NCI-H2029 (cell line): ENCODE results near the gene CRYBA2.

ENCODE experiments used
- DNase-seq: peaks from one replicate; lab custom pipeline; 2025; lab: John Stamatoyannopoulos, UW

The CRYBA2 gene, protein sequence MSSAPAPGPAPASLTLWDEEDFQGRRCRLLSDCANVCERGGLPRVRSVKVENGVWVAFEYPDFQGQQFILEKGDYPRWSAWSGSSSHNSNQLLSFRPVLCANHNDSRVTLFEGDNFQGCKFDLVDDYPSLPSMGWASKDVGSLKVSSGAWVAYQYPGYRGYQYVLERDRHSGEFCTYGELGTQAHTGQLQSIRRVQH

GRCh38 chr2:218993345-218994315, at the start of gene CRYBA2:
CRYBA2 (minus strand) TSS chr2:218993422; CDS start chr2:218993176, 246 bp downstream.
- DNase-seq = no peak

- DNase-seq = no peak
Measured at GRCh38 chr2:219042750-219043149, 49.5 kb upstream of the CRYBA2 start.

DNA sequence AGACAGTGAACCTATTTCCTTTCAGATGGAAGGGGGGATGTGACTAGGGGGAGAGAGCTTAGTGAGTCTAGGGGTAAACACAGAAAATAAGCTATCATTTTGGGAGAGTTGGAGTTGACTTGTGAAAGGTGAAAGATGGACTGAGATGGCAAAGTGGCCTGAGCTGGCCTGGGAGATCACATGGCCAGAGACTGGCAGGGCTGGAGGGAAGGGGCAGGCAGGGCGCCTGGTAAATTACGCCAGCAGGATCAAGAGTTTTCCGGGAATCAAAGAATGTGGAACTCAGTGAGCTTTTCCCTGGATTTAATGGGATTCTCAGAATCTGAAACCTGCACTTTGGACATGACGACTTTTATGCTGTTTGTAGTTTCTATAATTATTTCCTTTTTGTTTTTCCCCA, 48.9 kb upstream of the CRYBA2 start:
- no peak for DNase-seq

DNA sequence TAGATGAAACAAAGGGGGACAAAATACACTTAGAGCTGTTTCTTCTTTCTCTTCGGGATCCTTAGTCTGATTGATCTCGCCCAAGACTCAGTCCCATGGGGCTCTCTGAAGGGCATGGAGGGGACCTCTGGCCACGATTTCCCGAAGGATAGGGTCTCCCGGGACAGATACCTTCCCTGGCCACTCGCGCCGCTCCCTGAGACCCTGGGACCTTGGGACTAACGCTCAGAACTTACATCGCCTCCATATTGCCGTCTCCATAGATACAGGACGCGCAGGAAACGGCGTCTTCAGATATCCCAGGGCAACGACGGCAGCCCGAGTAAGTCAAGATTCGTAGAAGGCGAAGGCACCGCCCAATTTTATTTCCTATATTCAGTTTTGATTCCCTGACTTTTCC, 48.0 kb upstream of the CRYBA2 start, which contains the start of gene CFAP65:
TSS of gene CFAP65 (minus strand) at position 265 of the 400 bp plus-strand sequence. CDS start 2,468 bp downstream, outside the sequence.
- DNase-seq = no peak

DNA sequence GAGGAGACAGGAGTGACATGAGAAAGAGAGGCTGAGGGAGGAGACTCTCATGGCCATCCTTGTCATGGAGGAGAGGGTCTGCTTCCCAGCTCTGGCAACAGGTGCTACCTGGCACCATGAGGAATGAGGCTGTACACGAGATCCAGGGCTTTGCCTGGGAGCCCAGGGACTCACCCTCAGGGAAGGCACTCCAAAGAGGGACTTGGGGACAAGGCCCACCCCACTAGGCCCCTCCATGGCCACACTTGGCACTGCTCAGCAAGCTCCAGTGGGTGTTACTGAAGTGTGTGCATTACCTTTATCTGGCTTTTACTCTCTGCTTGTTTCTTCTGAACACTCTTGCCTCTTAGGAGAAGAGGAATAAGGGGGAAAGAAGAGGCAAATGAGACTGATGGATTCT, 45.4 kb upstream of the CRYBA2 start:
- no peak for DNase-seq

DNA sequence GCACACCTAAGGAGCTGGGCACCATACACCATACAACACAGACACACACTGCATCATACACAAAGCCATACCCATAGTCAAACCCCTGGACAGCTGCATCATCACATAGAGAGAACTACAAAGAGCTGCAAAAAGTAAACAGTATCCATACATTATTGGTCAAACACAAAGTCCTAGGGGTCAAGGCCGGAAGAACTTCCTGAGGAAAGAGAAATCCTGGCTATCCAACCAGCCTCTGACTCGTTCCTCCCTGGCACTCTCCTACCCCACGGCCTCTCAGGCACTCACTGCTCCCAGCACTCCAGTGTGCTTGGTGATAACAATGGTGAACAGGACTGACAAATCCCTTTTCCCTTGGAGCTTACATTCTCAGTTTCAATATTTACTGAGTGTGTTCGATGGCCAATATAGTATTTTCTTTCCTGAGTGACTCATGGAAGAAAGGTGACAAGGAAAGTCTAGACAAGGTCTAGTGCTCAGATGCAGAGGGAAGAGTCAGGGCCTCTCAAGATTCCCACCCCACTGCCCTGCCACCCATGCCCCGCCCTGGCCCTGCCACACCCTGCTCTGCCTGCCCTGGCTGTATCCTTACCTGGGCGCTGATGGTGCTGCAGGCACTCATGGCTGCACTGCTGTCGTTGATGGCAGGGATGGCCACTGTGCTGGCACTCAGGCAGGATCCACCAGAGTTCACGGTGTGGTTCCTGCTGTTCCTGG, 44.7 kb upstream of the CRYBA2 start:
- DNase-seq = no peak

DNA sequence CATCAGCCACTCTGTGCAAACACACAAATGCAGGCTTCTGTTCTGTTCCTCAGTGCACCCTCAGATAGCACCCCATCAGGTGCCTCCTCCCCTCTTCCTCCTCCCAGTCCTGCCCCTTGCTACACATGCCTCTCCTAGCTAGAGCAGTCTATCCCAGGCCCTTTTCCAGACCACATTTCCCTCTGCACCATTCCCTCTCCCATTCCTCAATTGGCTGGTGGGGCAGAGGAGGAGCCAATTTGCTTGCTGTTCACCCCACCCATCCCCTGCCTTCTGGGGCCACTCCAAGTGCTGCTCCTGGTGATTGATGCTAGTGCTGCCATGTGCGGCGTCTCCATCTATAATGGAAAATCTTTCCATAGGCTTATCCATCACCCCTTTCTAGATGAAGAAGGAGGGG, 42.7 kb upstream of the CRYBA2 start:
- DNase-seq = no peak

GRCh38 chr2:219034823-219035222, 41.6 kb upstream of the CRYBA2 start:
- DNase-seq = no peak

DNA sequence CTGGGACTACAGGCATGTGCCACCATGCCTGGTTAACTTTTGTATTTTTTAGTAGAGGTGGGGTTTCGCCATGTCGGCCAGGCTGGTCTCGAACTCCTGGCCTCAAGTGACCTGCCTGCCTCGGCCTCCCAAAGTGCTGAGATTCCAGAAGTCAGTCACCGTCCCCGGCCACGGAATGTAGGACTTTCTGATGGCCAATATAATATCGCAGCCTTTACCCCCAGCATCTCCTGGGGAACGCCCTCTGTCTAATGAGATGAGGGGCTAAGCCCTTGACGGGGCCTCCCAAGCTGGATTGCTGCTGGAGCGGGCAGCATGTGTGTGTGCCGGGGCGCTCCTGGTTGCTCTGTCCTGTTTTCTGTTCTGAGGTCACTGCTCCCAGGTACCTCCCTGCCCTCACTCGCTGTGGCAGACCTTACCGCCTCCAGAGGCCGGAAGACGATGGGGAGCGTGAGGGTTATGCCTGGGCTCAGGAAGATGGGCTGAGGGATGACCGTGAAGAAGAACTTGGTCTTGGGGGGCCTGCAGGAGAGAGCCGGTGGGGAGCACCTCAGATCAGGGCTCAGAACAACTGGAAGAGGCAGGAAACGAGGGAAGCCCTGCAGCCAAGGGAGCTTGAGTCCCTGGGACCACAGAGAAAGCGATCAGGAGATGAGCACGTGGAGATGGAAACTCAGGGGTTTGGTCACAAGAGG, 39.0 kb upstream of the CRYBA2 start:
- no peak for DNase-seq

GRCh38 chr2:219031005-219031738, 38.0 kb upstream of the CRYBA2 start:
- no peak for DNase-seq

- DNase-seq = no peak
Measured at GRCh38 chr2:219030177-219030940, 37.1 kb upstream of the CRYBA2 start.

GRCh38 chr2:219029829-219030165, 36.6 kb upstream of the CRYBA2 start:
- DNase-seq = peak; percentile 49

GRCh38 chr2:219028996-219029828, 36.0 kb upstream of the CRYBA2 start:
- no peak for DNase-seq

DNA sequence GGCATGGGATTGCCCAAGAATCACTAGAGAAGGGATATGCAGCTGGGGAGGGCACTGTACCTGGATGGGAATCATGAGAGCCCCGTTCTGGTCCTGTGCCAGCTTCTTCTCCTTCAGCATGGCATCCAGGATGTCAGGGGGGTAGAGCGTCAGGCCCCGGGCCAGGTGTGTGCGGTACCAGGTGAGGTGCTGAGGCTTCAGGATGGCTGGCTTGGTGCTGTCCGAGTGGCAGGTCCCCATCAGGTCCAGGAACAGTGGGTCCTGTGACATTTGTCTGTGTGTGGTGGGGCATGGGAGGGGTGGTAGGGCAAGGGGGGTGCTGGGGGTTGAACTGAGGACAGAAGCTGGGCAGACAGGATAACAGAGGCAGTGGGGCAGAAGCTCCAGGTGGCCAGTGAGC, 34.9 kb upstream of the CRYBA2 start:
- no peak for DNase-seq

DNA sequence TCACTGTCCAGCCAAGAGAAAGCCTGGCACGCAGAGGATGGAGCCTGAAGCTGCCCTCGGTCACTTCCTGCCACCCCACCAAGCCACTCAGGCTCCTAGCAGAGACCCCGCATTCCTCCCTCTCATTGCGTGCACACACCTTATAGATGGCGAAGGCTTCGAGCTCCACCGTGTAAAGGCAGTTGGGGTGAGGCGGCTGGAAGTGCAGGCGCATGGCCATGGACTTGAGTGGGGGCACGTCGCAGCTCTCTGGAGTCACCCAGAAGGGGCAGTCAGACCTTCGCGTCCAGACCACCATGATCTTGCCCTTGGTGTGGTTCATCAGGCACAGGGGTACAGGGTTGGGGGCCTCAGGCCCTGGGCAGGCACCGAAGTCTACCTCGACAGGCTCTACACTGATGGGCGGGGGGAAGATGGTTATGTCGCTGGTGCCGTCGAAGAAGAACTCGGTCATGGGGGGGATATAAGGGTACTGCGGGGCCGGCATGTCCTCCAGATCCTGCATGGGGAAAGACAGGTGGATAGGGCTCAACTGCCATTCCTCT, 34.4 kb upstream of the CRYBA2 start:
- DNase-seq = no peak

DNA sequence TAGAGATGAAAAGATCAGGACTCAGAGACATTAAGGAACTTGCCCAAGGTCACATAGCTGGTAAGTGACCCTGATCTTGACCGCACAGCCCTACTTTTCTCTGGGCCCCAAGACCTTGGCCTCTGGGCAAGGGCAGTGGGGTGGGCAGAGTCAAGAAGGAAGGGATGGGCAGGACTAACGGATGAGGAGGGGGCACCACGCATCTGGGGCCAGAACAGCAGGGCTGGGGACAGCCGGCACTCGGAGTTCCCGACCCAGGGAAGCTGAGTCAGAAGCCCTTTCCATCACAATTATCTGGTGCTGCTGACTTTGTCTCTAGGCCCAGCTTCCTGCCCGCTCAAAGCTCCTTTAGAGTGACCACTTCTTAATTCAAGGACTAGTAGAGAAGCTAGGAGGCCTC, 33.7 kb upstream of the CRYBA2 start:
- DNase-seq = no peak

DNA sequence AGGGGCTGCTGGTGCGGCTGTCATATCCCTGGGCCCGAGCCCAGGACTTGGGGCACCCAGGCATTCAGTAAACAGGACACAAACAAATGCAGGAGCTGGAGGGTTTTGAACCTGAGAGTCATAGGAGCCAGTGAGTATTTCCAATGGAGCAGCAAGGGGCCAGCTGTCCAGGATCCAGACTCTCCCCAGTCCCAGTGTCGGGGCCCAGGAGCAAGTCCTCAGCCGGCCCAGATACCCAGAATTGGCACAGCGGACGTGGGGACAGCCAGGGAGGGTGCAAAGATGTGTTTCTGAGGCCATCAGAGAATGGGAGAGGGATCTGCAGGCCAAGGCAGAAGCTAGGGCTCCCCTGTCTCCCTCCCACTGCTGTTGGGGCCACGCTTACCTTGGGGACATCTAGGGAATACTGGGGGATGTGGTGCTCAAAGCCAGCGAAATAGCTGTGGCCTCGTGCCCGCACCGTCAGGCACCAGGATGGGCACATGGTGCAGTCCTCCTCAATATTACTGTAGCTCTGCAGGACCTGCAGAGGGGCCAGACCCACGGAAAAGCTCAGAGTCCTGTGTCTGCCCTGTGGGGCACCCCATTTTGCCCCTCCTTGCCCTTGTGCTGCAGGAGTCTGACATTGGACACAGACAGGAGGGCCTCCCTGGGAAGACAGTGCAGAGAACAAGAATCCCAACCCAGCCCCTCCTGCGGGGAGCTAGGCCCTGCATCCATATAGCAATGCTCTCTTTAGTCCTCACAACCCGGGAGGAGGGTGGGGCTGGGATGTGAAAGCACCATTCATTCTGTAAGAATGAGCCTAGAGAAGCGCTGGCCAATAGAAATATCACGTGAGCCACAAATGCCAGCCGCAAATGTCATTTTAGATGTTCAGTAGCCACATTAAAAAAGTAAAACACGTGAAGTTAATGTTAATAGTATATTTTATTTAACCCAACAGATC, 32.7 kb upstream of the CRYBA2 start:
- DNase-seq = no peak

GRCh38 chr2:219024059-219024458, 30.8 kb upstream of the CRYBA2 start:
- no peak for DNase-seq
